BLaER1 treated with 17β-estradiol and CSF1 and Interleukin-3, amounts not matched to agents 10 nM and 100 nM (cell line): ENCODE measurements around the gene ADAMTS12.
A peak's percentile ranks its signal among the peaks of the same experiment; 100 is the strongest.

ENCODE experiments used
- H3K27ac ChIP-seq, 11 experiments: shearing (Covaris generic); formaldehyde crosslinking; 2 replicates each; pipeline ENCODE4 v1.8.1; 2022
- H3K27me3 ChIP-seq, 11 experiments: shearing (Covaris generic); formaldehyde crosslinking; 2 replicates each; pipeline ENCODE4 v1.8.1; 2022
- H3K36me3 ChIP-seq, 11 experiments: shearing (Covaris generic); formaldehyde crosslinking; 2 replicates each; pipeline ENCODE4 v1.8.1; 2022
- H3K4me1 ChIP-seq, 10 experiments: shearing (Covaris generic); formaldehyde crosslinking; 2 replicates each; pipeline ENCODE4 v1.8.1; 2022
- H3K4me2 ChIP-seq, 11 experiments: shearing (Covaris generic); formaldehyde crosslinking; 2 replicates each; pipeline ENCODE4 v1.8.1; 2022
- H3K4me3 ChIP-seq, 10 experiments: shearing (Covaris generic); formaldehyde crosslinking; 2 replicates each; pipeline ENCODE4 v1.8.1; 2022
- H3K9ac ChIP-seq, 11 experiments: shearing (Covaris generic); formaldehyde crosslinking; 2 replicates each; pipeline ENCODE4 v1.8.1; 2022
- H3K9me3 ChIP-seq, 11 experiments: shearing (Covaris generic); formaldehyde crosslinking; replicated peaks in 1 of 11; 2 replicates each; pipeline ENCODE4 v1.8.1; 2022
- H4K20me1 ChIP-seq, 11 experiments: shearing (Covaris generic); formaldehyde crosslinking; 2 replicates each; pipeline ENCODE4 v1.8.1; 2022
- Cebpa-rat ChIP-seq, 11 experiments: shearing (Covaris generic); IDR thresholded peaks; 2 replicates each; pipeline ENCODE4 v1.8.1; 2022

The ADAMTS12 gene

DNA sequence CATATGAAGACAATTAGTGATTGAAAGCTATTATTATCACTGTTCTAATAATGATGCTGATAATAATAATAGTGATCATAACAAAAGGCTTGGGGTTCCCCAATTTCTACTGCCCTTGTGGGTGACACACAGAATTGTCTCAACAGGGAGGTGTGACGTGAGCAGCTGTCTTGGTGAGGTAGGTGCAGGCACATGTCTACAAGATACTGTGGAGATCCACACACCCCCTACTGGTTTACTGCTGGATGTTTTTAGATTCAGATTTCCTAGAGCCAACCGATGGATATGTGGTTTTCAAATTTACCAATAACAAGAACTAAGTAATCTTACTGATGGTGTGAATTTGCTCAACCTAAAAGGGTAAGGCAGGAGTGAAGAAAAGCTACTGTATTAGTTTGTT is 312.0 kb downstream of the ADAMTS12 start:
- Histone ChIP-seq H3K9ac (no peak overlapping the region), H3K4me3 (no peak overlapping the region), H3K27me3 (no peaks in the 10 kb centered on the region), H3K27ac (no peak overlapping the region), H4K20me1 (no peaks in the 10 kb centered on the region), H3K9me3 (peaks cover 9 to 27% (median 15%) of the 10 kb centered on the region in 11 experiments; a peak in 17 of 22 replicates), H3K4me1 (peaks cover 0 to 10% (median 0%) of the 10 kb centered on the region in 10 experiments; a peak in 1 of 20 replicates), H3K4me2 (no peak overlapping the region), H3K36me3 (no peaks in the 10 kb centered on the region)
- no peak for TF ChIP-seq Cebpa-rat (IDR thresholded peaks at IDR 0.05)

DNA sequence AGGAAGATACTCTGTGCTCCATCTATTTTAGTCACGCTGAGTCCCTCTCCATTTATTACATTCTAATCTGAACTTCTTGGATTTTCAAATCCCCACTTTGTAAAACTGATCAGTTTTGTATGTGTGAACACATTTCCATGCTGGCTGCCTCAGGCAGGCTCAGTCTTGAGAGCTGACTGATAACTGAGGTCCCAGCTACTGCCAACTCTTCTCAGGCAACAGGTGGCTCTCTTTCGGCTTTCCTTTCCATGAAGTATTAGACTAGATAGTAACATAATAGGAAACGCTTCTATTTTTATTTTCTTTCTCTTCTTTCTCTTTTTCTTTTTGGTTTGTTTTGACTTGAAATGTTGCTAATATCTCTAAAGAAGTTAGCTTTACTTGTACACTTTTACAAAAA is 312.6 kb downstream of the ADAMTS12 start:
- peaks cover 9 to 27% (median 15%) of the 10 kb centered on the region in 11 experiments; a peak in 17 of 22 replicates for H3K9me3 ChIP-seq
- no peak for TF ChIP-seq Cebpa-rat (IDR thresholded peaks at IDR 0.05)
- H4K20me1 ChIP-seq: no peaks in the 10 kb centered on the region
- no peaks in the 10 kb centered on the region for H3K27me3 ChIP-seq
- peak overlapping the region in 1 of 11 experiments; percentile 2; a peak in 1 of 22 replicates for H3K4me2 ChIP-seq
- peaks cover 0 to 10% (median 0%) of the 10 kb centered on the region in 10 experiments; a peak in 1 of 20 replicates for H3K4me1 ChIP-seq
- H3K9ac ChIP-seq: no peak overlapping the region
- no peak overlapping the region for H3K27ac ChIP-seq
- no peaks in the 10 kb centered on the region for H3K36me3 ChIP-seq
- H3K4me3 ChIP-seq: no peak overlapping the region

DNA sequence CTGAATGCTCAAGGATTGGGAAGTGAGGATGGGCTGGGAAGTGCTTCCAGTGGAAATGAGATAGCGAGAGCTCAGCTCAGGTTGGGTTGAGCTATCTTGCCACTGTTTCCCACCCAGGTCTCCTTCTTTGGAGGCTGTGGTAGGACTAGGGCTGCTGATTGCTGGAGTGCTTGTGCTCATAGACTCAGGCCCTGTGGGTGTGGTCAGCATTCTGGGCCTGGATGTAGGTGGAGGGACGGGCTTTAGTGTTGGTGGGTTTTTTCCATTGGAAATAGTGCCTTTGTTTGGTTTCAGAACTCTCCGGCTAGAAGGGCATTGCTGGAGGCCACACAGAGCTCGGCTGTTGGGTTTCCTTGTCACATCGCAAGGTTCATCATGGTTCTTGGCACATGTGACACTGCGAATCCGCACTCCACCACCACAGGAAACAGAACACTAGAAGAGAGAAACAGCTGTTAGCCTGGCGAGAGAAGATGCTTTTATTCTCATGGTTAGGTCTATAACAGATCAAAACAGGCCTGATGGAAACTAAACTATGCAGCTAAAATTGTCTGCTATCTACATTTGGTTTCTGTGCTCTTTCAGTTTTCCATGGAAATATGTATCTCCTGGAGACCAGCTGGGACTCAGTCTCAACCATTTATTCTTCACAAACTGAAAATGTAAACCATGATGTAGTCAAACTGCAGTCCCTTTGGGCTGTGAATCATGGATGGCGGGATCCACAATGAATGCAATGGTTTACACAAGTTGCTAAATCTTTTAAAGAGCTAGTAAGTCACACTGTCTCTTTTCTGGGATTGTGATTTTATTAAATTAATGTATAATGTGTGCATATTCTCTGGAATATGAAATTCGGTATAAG is 314.8 kb downstream of the ADAMTS12 start:
- H3K9me3 ChIP-seq: peaks cover 9 to 27% (median 15%) of the 10 kb centered on the region in 11 experiments; a peak in 17 of 22 replicates
- H3K36me3 ChIP-seq: no peaks in the 10 kb centered on the region
- H3K4me2 ChIP-seq: no peak overlapping the region
- H3K9ac ChIP-seq: no peak overlapping the region
- no peak overlapping the region for H3K27ac ChIP-seq
- no peak overlapping the region for H3K4me3 ChIP-seq
- no peaks in the 10 kb centered on the region for H3K27me3 ChIP-seq
- H3K4me1 ChIP-seq: peaks cover 0 to 10% (median 0%) of the 10 kb centered on the region in 10 experiments; a peak in 1 of 20 replicates
- no peak for TF ChIP-seq Cebpa-rat (IDR thresholded peaks at IDR 0.05)
- H4K20me1 ChIP-seq: no peaks in the 10 kb centered on the region

DNA sequence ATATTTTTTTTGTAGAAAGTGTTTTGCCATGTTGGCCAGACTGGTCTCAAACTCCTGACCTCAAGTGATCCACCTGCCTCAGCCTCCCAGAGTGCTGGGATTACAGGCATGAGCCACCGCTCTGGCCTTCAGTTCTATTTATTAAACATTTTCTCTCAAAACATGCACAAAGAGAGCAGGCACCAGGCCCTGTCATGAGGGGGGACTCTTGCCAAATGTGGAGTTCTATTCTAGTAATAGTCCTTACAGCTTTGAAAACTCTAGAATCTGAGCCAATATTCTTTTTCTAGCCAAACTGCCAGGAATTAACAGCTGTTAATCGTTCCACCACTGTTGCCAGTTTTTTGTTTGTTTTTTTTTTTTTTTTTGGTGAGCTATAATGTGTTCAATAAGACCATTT is 326.5 kb downstream of the ADAMTS12 start:
- Histone ChIP-seq H4K20me1 (no peaks in the 10 kb centered on the region), H3K9me3 (no peaks in the 10 kb centered on the region), H3K4me3 (no peak overlapping the region), H3K4me2 (no peak overlapping the region), H3K9ac (no peak overlapping the region), H3K36me3 (no peaks in the 10 kb centered on the region), H3K4me1 (peaks cover 0 to 18% (median 3%) of the 10 kb centered on the region in 10 experiments; a peak in 8 of 20 replicates), H3K27me3 (no peaks in the 10 kb centered on the region), H3K27ac (no peak overlapping the region)
- TF ChIP-seq Cebpa-rat (IDR thresholded peaks at IDR 0.05): no peak

DNA sequence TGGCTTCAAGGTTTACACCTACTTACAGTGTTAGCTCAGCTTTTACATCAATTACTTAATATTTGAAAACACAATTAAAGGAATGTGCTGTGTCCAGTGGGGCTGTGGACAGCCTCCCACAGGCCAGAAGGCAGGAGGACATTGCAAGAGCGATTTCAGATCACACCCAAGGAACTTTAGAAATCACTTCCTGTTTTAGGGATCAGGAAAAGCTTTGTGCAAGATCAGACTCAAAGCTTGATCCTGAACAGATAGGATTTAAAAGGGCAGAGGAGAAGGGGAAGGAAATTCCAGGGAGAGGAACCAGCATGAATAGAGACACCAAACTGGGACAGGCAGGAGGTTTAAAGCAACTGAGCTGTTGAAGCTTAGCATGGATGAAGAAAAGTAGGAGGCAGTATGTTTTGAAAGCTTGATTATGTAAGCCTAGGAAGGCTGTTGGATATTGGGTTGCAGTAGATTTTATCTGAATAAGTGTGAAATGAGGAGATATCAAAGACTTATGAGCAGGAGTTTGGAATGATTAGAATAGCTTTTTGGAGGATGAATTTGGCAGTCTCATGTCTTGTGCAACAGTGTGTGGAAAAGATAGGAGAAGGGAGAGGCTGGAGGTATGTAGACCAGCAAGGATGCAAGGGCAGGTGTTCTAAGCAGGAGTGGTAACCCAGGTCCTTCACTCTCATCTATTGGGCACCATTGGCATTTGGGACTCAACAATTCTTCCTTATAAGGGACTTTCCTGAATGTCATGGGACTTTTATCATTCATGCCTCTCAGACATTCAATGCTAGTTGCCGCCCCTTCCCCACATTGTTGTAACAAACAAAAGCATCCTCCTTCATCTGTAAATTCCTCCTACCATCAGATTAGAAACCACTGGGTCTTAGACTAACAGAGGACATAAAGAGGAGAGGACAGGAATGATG is 327.5 kb downstream of the ADAMTS12 start:
- no peak for TF ChIP-seq Cebpa-rat (IDR thresholded peaks at IDR 0.05)
- H3K9ac ChIP-seq: no peak overlapping the region
- no peak overlapping the region for H3K4me3 ChIP-seq
- no peaks in the 10 kb centered on the region for H3K27me3 ChIP-seq
- no peaks in the 10 kb centered on the region for H3K36me3 ChIP-seq
- no peaks in the 10 kb centered on the region for H3K9me3 ChIP-seq
- peak overlapping the region in 1 of 11 experiments; percentile 15; a peak in 1 of 22 replicates for H3K27ac ChIP-seq
- peaks cover 0 to 18% (median 3%) of the 10 kb centered on the region in 10 experiments; a peak in 8 of 20 replicates for H3K4me1 ChIP-seq
- H4K20me1 ChIP-seq: no peaks in the 10 kb centered on the region
- H3K4me2 ChIP-seq: peak overlapping the region in 5 of 11 experiments; percentile 17 to 68 (median 32); a peak in 8 of 22 replicates

DNA sequence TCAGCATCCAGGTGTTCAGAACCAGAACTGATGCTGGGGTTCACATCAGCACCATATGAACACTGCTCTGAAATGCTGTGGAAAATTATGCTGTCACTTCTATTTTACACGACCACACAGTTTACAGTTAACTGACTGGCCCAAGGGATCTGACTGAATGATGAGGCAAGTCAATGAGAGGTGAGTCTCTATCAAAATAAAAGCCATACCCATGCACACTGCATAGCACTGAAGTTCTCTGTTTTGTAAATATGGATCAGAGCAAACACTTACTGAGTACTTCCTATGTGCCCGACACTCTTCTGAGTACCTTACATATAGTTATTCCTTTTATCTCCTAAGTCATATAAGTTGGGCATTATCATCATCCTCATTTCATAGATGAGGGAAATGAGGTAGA is 328.3 kb downstream of the ADAMTS12 start:
- H3K9me3 ChIP-seq: no peaks in the 10 kb centered on the region
- H3K27me3 ChIP-seq: no peaks in the 10 kb centered on the region
- peak overlapping the region in 4 of 11 experiments; percentile 31 to 68 (median 36); a peak in 5 of 22 replicates for H3K4me2 ChIP-seq
- H3K4me1 ChIP-seq: peaks cover 0 to 18% (median 3%) of the 10 kb centered on the region in 10 experiments; a peak in 8 of 20 replicates
- no peaks in the 10 kb centered on the region for H3K36me3 ChIP-seq
- H3K27ac ChIP-seq: peak overlapping the region in 1 of 11 experiments; percentile 15; a peak in 1 of 22 replicates
- no peak overlapping the region for H3K4me3 ChIP-seq
- H4K20me1 ChIP-seq: no peaks in the 10 kb centered on the region
- no peak for TF ChIP-seq Cebpa-rat (IDR thresholded peaks at IDR 0.05)
- H3K9ac ChIP-seq: no peak overlapping the region

DNA sequence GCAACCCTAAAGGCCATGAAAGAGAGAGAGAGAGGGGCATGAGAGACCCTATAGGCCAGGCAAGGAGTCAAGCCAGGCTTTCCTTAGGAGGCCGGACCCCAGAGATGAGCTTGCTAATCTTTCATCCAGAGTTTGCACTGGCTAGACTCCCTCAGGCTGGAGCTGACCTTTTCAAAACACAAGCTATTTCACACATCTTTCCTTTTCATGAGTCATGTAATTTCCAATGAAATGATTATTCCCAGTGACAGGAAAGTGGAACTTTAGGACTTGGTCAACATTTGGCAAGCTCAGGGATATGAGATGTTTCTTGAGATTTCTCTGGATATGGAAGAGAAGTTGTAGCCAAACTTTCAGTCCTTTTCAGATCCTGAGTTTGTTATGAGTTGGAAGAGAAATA is 333.3 kb downstream of the ADAMTS12 start:
- Histone ChIP-seq H3K9me3 (no peaks in the 10 kb centered on the region), H3K4me1 (peaks cover 0 to 5% (median 0%) of the 10 kb centered on the region in 10 experiments; a peak in 7 of 20 replicates), H3K9ac (no peak overlapping the region), H3K4me3 (no peak overlapping the region), H4K20me1 (no peaks in the 10 kb centered on the region), H3K27ac (no peak overlapping the region), H3K27me3 (no peaks in the 10 kb centered on the region), H3K4me2 (no peak overlapping the region), H3K36me3 (no peaks in the 10 kb centered on the region)
- no peak for TF ChIP-seq Cebpa-rat (IDR thresholded peaks at IDR 0.05)

DNA sequence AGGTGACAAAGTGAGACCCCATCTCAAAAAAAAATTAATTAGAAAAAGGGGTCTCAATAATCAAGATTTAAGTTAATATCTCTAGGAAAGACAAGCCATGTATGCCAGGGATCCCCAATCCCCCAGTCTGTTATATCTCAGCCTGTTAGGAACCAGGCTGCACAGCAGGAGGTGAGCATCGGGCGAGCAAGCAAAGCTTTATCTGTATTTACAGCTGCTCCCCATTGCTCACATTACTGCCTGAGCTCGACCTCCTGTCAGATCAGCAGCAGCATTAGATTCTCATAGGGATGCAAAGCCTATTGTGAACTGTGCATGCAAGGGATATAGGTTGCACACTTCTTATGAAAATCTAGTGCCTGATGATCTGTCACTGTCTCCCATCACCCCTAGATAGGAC is 334.2 kb downstream of the ADAMTS12 start:
- TF ChIP-seq Cebpa-rat (IDR thresholded peaks at IDR 0.05): no peak
- Histone ChIP-seq H3K36me3 (no peaks in the 10 kb centered on the region), H3K27me3 (no peaks in the 10 kb centered on the region), H4K20me1 (no peaks in the 10 kb centered on the region), H3K4me3 (no peak overlapping the region), H3K9ac (no peak overlapping the region), H3K27ac (no peak overlapping the region), H3K4me1 (no peaks in the 10 kb centered on the region), H3K4me2 (no peak overlapping the region), H3K9me3 (0 out of 22 replicates have a peak, but pooled peaks cover 0 to 6% (median 0%) of the 10 kb centered on the region in 11 experiments)
